KOPT-K1 (cell line): ENCODE results near the gene RER1.

ENCODE experiments used
- H3K27ac ChIP-seq: fragments of 200-600 bp; sonication (generic); 2 replicates; pipeline ENCODE4 v1.5.1; 2016; ENCODE audit warnings: antibody characterized with exemption, mild to moderate bottlenecking, low read depth, low read length; ENCODE audit not compliant: poor library complexity, severe bottlenecking
- H3K36me3 ChIP-seq: fragments of 200-600 bp; sonication (generic); 2 replicates; pipeline ENCODE4 v1.5.1; 2017; ENCODE audit warnings: antibody characterized with exemption, mild to moderate bottlenecking, low read length, moderate library complexity; ENCODE audit not compliant: insufficient read depth
- H3K9me3 ChIP-seq: fragments of 200-600 bp; sonication (generic); 2 replicates; pipeline ENCODE4 v1.5.1; 2017; ENCODE audit warnings: antibody characterized with exemption, low read length, mild to moderate bottlenecking; ENCODE audit not compliant: insufficient read depth, poor library complexity, severe bottlenecking

The RER1 gene

GRCh38 chr1:2350911-2351655, 40.6 kb upstream of the RER1 start:
- Histone ChIP-seq H3K36me3 (no peaks in the 10 kb centered on the region), H3K9me3 (no peaks in the 10 kb centered on the region), H3K27ac (no peak overlapping the region)

GRCh38 chr1:2351723-2352122, 39.9 kb upstream of the RER1 start:
- H3K27ac ChIP-seq, result no peak overlapping the region
- H3K9me3 ChIP-seq, result no peaks in the 10 kb centered on the region
- no peaks in the 10 kb centered on the region for H3K36me3 ChIP-seq

DNA sequence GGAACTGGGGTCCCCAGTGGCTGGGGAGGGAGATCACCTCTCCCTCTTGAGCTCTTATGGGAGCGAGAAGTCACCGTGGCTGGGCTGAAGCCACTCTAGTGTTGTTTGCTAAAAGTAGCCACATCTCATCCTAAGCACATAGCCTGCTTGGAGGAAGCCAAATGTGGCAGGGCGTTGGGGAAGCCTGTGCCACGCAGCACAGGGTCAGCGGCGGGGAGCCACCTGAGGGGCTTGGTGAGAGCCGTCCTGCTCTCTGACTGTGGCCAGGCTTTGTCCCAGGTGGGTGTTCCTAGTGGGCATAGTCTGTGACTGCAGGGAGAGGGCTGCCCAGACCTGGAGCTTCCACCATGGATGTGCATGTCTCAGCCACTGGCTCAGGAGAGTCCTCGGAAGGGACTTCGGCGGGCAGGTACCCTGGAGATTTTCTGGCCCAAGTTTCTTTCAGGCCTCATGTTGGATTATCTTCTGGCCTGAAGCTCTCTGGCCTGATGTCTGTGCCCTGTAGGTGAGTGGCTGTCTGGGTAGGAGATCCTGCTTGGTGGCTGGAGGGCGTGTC, 39.2 kb upstream of the RER1 start:
- Histone ChIP-seq H3K27ac (no peak overlapping the region), H3K36me3 (no peaks in the 10 kb centered on the region), H3K9me3 (no peaks in the 10 kb centered on the region)

- Histone ChIP-seq H3K36me3 (no peaks in the 10 kb centered on the region), H3K27ac (no peak overlapping the region), H3K9me3 (no peaks in the 10 kb centered on the region)
Measured at GRCh38 chr1:2352897-2353550, 38.6 kb upstream of the RER1 start.

GRCh38 chr1:2353551-2354438, 37.8 kb upstream of the RER1 start:
- H3K36me3 ChIP-seq, result no peaks in the 10 kb centered on the region
- H3K27ac ChIP-seq, result no peak overlapping the region
- H3K9me3 ChIP-seq, result no peaks in the 10 kb centered on the region

DNA sequence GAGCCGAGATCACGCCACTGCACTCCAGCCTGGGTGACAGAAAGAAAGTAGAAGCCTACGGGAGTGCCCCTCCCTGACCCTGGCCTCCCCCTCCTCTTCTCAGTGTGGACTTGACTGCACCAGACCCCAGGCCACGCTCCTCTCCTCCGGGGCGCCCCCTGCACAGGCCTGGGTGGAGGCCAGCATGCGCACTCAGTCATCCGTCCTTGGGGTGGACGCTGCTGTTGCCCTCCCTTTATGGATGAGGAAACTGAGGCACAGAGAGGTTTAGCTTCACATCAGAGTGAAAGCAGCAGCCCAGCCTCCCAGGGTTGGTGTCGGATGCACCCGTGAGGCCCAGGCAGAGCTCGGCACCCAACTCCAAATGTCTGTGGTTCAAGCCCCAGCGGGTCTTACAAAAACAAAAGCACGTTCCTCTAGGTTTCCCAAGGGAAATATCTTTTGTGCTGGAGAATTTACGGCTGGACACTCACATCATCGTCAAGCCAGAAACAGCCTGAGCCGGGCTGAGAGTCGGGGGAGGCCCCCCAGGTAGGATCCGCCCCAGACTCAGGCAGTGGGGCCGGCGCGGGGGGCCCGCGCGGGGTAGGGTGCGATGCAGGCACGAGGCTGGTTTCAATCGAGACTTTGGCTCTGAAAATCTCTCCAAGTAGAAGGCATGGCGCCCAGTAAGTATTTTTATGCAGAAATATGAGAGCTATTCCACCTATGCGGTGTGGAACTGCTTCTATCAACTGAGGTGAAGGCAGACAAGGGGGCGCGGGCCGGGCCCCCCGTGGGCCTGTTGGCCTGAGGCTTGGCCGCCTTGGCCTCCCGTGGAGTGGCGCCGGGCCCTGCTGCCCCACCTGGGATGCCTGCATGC, 36.9 kb upstream of the RER1 start:
- no peaks in the 10 kb centered on the region for H3K36me3 ChIP-seq
- no peaks in the 10 kb centered on the region for H3K9me3 ChIP-seq
- no peak overlapping the region for H3K27ac ChIP-seq

- Histone ChIP-seq H3K9me3 (no peaks in the 10 kb centered on the region), H3K27ac (no peak overlapping the region), H3K36me3 (no peaks in the 10 kb centered on the region)
Measured at GRCh38 chr1:2355373-2356261, 36.0 kb upstream of the RER1 start.

DNA sequence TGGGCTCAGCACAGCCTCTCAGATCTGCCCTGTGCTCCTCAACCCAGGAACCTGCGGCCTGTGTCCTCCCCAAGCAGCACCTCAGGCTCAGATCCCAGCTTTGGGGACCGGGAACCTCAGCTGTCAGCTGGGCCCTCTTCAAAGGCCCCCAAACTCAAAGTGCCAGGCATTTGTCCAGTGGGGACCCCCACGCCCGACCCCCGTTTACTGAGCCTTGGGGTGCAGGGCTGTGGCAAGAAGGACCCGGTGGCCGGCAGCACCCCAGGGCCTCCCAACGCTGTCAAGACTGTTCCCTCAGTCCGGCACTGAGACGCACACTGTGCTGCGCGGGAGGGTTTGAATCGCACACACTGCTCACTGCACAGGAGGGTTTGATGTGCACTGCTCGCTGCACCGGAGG, 35.2 kb upstream of the RER1 start:
- Histone ChIP-seq H3K36me3 (no peaks in the 10 kb centered on the region), H3K9me3 (no peaks in the 10 kb centered on the region), H3K27ac (no peak overlapping the region)

DNA sequence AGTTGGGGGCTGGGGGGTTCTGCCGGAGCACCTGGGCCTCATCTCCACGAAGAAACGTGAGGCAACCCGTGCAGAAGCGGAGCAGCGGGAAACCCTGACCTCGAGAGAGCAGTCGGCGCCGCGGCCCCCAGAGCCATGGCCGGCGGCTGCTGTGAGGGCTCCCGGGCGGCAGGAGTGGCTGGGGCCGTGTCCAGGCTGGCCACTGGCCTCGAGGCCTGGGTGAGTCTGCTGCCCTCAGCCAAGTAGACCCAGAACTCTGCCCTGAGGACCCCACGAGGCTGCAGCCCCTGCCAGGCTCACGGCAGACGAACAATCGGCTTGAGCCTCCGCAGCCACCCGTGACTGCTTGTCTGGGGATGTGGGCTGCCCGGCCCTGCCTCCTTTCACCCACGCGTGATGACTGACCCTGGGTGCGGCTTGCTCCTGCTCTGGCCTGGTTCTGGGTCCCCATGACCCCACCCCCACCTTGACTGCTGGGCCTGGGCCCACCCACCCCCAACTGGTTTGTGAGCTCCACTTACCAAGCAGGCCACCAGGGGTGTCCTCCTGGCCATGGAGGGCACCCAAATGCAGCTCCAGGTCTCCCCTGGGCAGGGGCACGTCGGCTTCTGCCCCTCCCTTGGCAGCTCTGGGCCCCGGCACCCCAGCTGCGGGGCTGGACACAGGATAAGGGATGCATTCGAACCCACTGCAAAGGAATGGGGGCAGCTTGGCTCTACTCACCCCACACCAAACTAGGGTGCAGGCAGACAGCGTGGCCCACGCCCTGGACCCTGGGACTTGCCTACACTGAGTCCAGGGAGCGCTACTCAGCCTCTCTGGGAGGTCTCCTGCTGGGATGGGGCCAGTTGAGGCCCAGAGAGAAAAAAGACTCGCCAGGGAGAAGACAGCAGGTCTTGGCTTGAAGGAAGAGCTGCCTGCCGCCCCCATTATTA, 34.5 kb upstream of the RER1 start:
- H3K27ac ChIP-seq, result no peak overlapping the region

DNA sequence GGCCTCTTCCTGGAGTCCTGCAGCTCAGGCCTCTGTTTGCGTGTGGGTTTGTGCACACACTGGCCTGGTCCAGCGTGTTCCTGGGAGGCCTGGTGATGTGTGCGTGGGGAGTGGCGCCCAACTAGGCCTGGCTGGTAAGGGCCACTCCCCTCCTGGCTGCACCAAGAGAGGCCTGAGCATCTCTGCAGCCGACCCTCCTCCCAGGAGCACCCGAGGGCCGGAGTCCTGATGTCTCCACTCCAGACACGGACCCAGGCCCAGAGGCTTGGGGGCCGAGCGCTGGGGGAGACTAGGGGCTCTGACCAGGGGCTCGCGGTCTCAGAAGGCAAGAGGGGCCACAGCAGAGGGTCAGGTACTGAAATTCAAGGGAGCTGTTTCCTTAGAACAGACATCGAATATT, 33.6 kb upstream of the RER1 start:
- Histone ChIP-seq H3K36me3 (no peaks in the 10 kb centered on the region), H3K9me3 (no peaks in the 10 kb centered on the region), H3K27ac (no peak overlapping the region)

More for the DNA sequence above, 34.5 kb upstream of the RER1 start:
- H3K36me3 ChIP-seq, result no peaks in the 10 kb centered on the region
- H3K9me3 ChIP-seq, result no peaks in the 10 kb centered on the region

DNA sequence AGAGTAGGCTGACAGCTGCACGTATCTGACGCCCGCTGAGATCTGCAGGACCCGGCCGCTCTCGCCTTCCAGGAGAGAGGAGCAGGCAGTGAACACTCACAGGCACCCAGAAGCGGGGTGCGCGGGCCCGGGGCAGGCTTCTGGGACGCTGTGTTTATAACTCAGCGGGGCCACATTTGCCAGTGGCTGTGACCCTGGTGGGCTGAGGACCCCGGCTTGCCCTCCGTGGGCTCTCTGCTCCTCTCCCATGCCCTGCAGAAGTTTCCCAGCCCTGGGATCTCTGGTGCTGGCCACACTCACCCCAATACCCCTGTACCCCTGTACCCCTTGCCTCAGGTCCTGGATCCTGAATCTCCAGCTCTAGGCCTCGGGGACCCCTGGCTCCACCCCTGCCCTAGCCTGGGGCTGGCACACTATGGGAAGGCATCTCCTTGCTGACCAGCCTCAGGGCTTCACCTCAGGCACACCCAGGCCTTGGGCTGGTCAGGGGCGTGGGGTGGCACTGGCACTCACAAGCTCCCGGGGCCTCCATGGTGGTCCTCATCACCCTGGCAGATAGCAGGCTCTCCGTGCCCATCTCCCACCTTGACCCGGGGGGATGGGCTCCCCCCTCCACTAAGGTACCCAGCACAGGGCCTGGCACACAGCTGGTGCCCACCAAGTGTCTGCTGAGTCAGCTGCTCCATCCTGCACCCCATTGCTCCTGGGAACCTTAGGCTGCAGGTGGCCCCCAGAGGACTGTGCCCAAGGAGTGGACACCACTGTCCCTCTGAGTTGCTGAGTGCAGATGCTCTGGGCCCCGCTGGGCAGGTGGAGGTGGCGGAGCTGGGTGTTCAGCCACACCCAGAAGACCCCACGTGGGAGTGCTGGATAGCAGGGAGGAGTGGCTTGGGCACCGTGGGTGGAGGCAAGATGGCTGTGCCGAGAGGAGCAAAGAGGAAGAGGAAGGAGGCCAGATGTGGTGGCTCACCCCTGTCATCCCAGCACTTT, 32.7 kb upstream of the RER1 start:
- Histone ChIP-seq H3K27ac (no peak overlapping the region), H3K9me3 (peaks cover 2% of the 10 kb centered on the region), H3K36me3 (no peaks in the 10 kb centered on the region)
